Kidney capillary endothelial cell (primary cell): ENCODE results near the gene CXCL8.

Experiments used
- DNase-seq: peaks from one replicate; pipeline ENCODE4 v3.0.0-alpha.2; 2018; ENCODE audit warnings: low spot score

The CXCL8 gene

DNA sequence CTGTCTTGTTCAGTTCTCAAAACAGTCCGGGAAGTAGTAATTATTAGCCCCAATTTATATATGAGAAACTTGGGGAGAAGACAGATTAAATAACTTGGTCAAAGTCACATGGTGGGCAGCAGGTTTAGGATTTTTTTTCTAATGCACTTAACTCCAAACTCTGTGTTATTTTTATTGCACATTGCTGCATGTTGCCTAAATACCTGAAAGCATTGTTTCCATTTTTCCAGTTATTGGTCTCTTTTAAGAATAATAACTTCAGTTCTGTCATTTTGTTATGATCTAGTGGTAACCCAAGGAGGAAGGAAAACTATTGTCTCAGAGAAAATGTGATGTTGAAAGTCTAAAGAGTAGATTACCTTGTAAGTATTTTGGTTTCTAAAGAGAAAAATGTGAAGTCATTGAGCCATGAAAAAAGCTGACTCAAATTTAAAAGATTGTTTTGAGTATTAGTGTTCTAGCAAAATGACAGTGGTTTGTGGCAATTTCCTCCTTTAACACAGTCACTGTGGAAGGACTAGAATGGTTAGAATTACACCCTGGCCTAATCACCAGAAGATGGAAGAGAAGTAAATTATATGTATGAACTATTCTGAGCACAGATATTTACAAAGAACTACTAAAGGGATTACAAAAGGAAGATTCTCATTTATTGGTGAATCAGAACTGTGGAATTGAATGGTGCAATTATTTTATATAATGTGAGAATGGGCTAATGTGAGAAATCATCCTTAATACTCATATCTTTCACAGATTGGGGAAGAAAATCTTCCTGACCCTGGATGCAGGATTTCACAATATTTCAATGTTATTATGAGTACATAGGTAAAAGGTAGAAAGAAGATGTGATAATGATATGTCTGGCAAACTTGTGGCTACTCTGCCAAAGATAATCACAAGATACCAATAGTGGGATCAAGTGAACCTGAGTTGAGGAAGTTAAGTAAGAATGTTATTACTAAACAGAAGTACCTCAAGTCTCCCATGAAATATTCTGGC is 21.7 kb upstream of the CXCL8 start:
- no peak for DNase-seq

DNA sequence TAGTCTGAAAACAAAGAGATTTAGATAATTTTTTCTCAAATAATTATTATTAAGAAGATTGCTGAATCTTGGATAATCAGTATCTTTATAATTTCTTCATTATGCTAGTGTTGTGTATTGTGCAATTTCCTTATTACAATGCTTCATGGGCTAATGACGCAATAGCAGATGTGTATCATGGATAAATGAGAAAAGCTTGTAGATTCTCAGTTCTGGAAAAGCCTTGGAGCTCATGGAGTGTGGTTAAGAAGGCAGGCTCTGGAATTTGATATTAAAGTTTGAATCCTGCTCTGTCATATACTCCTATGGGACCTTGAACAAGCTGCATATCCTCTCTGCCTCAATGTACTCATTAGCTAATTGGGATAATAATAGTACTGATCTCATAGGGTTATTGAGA is 18.9 kb upstream of the CXCL8 start:
- DNase-seq = no peak

GRCh38 chr4:73721909-73722308 is 18.5 kb upstream of the CXCL8 start:
- no peak for DNase-seq

DNA sequence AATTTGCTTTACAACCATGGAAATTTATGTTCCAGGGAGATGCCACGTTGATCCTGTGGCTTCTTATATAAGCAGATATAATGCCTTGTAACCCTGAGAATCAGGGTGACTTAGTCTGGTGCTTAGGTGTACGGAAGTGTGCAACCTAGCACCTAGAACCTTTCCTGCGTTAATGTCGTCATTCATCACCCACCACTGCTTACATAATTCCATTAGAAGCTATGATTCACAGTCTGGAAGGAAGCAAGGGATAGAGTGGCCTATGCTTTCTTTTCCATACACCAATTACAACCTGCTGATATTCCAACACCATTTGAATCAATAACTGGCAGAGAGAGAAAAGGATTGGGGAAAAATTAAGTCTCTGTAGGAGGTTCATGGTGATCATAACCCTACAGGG is 17.3 kb upstream of the CXCL8 start:
- DNase-seq = no peak

DNA sequence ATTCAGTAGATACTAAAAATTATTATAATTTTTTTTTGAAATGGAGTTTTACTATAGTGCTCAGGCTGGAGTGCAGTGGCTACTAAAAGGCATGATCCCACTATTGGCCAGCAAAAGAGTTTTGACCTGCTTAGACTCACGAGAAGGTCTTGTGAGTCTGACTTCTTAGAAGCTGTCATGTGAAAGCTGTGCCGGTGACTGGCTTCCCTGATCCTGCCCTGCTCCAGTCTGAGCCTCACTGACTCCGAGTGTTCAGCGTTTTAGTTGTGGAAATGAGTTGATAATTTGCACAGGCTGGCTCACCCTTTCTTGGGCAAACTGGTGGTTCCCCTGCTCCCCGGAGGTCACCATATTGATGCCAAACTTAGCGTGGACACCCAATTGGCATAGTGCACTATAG is 16.4 kb upstream of the CXCL8 start:
- DNase-seq = no peak

DNA sequence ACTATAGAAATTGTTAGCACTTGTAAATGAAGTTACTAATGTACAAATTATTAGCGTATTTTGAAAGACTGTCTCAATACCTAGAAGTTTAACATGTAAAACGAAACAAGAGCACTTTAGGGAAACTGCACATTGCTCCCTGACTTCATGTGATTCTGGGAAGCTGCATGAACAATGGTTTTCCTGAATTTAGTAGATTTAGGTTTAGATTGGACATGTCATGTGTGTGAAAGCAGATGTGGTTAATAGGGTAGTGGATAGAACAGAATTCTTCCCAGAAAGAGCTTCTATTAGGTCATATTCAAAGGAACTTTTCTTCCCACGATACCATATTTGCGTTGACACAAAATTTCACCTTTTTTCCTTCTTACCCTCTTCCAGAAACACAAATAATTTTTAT is 14.9 kb upstream of the CXCL8 start:
- DNase-seq = no peak

- peak; percentile 97 for DNase-seq
Measured at GRCh38 chr4:73725985-73726384, 14.4 kb upstream of the CXCL8 start.

DNA sequence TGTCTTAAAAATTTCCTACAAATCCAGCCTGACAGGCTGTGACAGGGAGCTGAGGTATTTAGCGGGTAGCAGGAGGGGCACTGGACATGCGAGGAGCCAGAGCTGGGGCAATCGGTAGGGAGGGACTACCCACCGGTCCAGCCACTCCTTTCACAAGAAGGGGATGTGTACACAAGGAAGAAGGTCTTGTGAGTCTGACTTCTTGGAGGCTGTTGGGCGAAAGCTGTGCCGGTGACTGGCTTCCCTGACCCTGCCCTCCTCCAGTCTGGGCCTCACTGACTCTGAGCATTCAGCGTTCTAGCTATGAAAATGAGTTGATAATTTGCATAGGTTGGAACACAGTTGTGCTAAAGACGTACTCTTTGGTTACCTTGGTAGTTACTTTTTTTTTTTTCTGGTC is 12.7 kb upstream of the CXCL8 start:
- no peak for DNase-seq

GRCh38 chr4:73728091-73728741 is 12.2 kb upstream of the CXCL8 start:
- DNase-seq = no peak

GRCh38 chr4:73729534-73730165 is 10.7 kb upstream of the CXCL8 start:
- peak; percentile 74 for DNase-seq

GRCh38 chr4:73730292-73730691 is 10.1 kb upstream of the CXCL8 start:
- DNase-seq = no peak

DNA sequence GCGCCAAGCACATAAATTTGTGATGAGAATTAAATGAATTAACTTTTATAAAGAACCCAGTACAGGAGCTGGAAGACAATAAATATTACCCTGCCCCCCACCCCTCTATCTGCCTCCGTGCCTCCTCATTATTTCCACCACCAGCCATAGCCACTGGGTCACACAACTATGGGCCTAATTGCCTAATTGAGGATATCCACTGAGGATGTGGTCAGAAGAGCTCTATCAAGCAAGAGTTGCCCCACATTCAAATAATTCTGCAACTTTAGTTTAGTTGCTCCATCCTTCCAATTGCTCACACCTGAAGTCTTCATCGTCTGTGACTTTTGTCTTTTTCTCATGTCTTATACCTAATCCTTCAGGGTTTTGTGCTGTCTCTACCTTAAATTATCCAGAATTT is 9.5 kb upstream of the CXCL8 start:
- DNase-seq = no peak

DNA sequence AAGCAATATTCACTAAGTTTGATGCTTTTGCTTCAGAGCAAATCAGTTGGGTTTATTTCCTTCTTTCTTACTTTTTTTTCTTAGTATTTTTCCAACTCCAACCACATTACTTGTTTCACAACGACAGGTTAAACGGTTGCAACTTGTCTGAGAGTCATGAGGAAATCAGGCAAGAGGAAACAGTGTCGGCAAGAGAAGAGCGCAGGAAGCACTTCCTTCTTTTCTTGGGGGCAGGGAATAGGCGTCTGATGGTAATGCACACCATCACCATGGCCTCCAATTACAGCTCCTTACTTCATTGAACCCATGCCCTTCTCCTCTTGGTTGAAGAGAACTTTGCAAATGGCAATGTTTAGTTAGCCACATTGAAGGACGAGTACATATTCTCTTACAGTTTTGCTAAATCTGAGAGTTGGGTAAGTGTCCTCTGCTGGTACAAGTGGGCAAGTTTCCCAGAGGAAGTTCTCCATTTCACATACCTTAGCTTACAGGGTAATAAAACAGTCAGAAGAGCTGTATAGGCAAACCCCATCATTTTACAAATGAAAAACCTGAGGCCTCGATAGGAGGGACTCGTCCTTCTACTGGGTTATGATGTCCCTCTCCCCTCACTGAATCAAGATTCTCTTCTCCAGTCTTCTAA is 8.3 kb upstream of the CXCL8 start:
- DNase-seq = no peak

DNA sequence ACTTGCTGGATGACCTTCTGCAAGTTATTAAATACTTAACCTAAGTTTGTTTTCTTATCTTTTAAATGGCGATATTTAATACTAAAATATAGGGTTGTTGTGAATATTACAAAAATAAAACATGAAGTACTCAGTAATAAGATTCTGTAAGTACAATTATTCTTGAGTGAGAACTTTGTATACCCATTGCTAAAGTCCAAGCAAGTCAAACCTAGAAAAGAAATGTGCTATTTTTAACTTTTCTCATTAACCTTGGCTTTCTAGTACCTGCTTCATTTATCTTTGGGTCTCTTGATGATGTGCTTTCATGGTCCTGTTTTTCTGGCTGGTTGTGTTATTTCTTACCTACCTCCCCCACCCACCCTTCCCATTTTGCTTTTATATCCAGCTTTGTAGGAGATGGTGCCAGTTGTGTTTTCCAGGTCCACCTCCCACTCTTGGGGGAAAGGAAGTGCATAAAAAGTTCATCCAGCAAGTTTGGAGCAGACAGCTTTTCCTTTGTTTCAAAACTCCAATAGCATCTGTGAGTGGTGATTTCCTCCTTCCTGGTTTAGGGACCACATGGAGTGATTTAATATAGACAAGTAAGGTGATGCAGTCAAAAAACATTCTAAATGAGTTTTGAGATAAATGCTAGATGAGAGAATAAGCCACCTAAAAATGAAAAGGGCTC is 7.5 kb upstream of the CXCL8 start:
- peak; percentile 55 for DNase-seq

GRCh38 chr4:73734530-73735001 is 5.8 kb upstream of the CXCL8 start:
- no peak for DNase-seq

- DNase-seq = peak; percentile 94
Measured at GRCh38 chr4:73735231-73735630, 5.1 kb upstream of the CXCL8 start.

DNA sequence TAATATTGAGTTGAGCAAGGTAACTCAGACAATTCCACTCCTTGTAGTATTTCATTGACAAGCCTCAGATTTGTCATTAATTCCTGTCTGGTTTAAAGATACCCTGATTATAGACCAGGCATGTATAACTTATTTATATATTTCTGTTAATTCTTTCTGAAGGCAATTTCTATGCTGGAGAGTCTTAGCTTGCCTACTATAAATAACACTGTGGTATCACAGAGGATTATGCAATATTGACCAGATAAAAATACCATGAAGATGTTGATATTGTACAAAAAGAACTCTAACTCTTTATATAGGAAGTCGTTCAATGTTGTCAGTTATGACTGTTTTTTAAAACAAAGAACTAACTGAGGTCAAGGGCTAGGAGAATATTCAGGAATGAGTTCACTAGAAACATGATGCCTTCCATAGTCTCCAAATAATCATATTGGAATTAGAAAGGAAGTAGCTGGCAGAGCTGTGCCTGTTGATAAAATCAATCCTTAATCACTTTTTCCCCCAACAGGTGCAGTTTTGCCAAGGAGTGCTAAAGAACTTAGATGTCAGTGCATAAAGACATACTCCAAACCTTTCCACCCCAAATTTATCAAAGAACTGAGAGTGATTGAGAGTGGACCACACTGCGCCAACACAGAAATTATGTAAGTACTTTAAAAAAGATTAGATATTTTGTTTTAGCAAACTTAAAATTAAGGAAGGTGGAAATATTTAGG is 821 bp downstream of the CXCL8 start:
- DNase-seq = no peak

DNA sequence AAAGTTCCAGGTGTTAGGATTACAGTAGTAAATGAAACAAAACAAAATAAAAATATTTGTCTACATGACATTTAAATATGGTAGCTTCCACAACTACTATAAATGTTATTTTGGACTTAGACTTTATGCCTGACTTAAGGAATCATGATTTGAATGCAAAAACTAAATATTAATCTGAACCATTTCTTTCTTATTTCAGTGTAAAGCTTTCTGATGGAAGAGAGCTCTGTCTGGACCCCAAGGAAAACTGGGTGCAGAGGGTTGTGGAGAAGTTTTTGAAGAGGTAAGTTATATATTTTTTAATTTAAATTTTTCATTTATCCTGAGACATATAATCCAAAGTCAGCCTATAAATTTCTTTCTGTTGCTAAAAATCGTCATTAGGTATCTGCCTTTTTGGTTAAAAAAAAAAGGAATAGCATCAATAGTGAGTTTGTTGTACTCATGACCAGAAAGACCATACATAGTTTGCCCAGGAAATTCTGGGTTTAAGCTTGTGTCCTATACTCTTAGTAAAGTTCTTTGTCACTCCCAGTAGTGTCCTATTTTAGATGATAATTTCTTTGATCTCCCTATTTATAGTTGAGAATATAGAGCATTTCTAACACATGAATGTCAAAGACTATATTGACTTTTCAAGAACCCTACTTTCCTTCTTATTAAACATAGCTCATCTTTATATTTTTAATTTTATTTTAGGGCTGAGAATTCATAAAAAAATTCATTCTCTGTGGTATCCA is 1.6 kb downstream of the CXCL8 start:
- DNase-seq = no peak

DNA sequence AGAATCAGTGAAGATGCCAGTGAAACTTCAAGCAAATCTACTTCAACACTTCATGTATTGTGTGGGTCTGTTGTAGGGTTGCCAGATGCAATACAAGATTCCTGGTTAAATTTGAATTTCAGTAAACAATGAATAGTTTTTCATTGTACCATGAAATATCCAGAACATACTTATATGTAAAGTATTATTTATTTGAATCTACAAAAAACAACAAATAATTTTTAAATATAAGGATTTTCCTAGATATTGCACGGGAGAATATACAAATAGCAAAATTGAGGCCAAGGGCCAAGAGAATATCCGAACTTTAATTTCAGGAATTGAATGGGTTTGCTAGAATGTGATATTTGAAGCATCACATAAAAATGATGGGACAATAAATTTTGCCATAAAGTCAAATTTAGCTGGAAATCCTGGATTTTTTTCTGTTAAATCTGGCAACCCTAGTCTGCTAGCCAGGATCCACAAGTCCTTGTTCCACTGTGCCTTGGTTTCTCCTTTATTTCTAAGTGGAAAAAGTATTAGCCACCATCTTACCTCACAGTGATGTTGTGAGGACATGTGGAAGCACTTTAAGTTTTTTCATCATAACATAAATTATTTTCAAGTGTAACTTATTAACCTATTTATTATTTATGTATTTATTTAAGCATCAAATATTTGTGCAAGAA is 2.3 kb downstream of the CXCL8 start:
- no peak for DNase-seq

GRCh38 chr4:73743281-73743680 is 2.9 kb downstream of the CXCL8 start:
- no peak for DNase-seq
